ENCODE measurements around the gene TMEM38A. TPM values are rescaled to one million over a fixed set of nuclear protein-coding genes. Genes with fewer than 3 reads are reported as not detected.

TMEM38A gene
- total and polyA plus RNA-seq, 9 of the 15 experiments (the other 6 are each of a cell fraction or from before 2014, with no cell fraction given): 0.35 to 2.1 (median 1.2) TPM

DNA sequence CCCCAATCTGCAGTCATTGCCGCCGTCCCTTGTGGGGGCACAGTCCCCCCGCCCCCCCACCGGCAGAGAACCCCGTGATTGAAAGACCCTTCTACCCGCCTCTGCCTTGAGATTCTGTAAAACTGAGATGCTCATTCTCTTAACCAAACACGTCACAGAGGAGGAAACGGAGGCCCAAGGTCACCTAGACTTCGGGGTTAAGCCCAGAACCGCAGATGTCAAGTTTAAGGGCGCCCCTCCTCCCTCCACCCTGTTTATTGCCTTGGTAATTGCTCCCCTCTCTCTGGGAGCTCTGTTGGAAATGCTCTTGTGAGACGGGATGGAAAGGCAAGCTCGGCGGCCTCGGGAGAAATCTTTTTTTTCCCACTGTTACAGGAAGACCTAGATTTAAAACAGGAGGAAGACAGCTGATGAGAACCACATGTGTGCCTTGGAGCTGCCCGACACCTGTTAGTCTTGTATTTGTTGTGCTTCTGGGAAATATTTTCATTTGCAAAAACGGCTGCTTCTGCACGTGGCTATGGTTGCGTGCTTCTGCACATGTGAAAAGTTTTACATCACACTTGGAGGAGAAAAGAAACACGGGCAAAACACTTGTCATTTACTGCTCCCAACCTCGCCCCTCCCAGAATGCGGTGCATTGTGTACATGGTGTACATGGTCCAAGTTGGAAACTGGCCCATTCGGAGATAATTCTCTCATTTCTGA is 31.8 kb upstream of the TMEM38A start (continued):
- TF ChIP-seq EGR1 (conservative IDR thresholded peaks at IDR 0.05) (no peak), NCOA1 (IDR thresholded peaks at IDR 0.05; ENCODE audit: low read depth) (0 out of 2 replicates have a peak, but pooled peaks have one; percentile 8), FIP1L1 (IDR thresholded peaks at IDR 0.05; ENCODE audit: low read depth, low read length, poor library complexity, severe bottlenecking) (no peak), NFIC (IDR thresholded peaks at IDR 0.05) (peak; percentile 22; the same call in 1 of the 2 replicates), POLR2AphosphoS5 (IDR thresholded peaks at IDR 0.05; ENCODE audit: control insufficient read depth, insufficient read depth, low read depth, low read length) (peak; percentile 5; the same call in 1 of the 2 replicates), PHF21A (IDR thresholded peaks at IDR 0.05; ENCODE audit: borderline replicate concordance, low read depth) (peak; percentile 58; the same call in 1 of the 2 replicates), RFX7 (CRISPR knock-in tag; IDR thresholded peaks at IDR 0.05) (no peak), RBM39 (optimal IDR thresholded peaks at IDR 0.05; ENCODE audit: low read depth, low read length) (peak; percentile 20), ESRRA (IDR thresholded peaks at IDR 0.05; ENCODE audit: borderline replicate concordance, low read depth) (peak; percentile 93)
- TF ChIP-seq, protein P1, sequence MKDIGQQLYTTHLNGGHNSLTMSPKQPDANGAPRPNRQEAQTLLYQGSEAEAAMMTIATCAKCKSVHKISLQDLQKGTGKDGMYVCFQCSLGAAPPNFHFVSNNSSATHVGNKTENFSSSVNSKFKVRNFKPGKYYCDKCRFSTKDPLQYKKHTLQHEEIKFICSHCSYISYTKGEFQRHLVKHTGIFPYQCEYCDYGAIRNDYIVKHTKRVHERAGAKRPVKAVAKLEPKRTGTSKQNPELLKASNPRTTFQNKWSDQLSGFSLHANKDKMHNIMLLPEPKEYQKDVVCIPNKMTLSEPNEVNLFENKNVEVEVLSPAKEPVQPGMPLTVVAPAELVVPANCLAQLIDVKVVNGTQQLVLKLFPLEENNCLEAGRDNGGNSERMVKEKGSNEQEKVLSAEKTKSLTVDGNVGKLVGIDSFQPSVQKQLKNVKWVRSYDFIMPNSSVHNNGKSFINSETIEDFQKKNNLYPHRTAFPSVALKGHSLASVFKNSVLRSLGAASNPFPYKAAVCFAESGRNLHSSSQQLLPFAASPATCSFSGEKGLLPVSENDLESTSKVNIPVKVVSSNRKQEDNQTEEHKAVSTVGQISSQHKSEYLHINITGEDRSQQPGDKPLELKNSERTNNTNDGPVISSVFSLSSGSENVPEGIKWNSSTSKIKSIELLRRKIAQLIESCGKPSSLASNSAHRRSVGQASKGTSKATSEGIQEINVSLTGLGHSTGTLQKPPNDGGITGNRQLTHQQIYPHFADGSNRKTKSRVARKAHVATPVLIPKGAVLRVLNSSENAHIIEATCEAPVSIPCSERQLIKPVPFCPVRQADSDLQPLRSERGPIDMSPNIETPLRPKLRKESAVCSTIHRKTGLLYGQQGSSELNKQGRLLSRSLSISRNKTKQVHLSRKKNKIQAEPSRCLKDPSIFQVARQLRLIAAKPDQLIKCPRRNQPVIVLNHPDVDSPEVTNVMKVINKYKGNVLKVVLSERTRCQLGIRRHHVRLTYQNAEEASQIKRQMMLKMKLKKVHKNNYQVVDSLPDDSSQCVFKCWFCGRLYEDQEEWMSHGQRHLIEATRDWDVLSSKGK (CRISPR knock-in tag; IDR thresholded peaks at IDR 0.05): no peak
- TF ChIP-seq, protein P2, sequence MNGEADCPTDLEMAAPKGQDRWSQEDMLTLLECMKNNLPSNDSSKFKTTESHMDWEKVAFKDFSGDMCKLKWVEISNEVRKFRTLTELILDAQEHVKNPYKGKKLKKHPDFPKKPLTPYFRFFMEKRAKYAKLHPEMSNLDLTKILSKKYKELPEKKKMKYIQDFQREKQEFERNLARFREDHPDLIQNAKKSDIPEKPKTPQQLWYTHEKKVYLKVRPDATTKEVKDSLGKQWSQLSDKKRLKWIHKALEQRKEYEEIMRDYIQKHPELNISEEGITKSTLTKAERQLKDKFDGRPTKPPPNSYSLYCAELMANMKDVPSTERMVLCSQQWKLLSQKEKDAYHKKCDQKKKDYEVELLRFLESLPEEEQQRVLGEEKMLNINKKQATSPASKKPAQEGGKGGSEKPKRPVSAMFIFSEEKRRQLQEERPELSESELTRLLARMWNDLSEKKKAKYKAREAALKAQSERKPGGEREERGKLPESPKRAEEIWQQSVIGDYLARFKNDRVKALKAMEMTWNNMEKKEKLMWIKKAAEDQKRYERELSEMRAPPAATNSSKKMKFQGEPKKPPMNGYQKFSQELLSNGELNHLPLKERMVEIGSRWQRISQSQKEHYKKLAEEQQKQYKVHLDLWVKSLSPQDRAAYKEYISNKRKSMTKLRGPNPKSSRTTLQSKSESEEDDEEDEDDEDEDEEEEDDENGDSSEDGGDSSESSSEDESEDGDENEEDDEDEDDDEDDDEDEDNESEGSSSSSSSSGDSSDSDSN (IDR thresholded peaks at IDR 0.05; ENCODE audit: borderline replicate concordance in 1 of 2, low read depth in 2 of 2, low read length in 2 of 2): no peak
